SH-SY5Y (cell line): ENCODE results near the gene RECK.

ENCODE experiments used
- GATA2 ChIP-seq: IDR thresholded peaks from 2 replicates; pipeline ENCODE4 v1.6.1; 2011; ENCODE audit warnings: mild to moderate bottlenecking, low read depth, low read length
- GATA3 ChIP-seq: IDR thresholded peaks from 2 replicates; pipeline ENCODE4 v1.6.1; 2011; ENCODE audit warnings: low read depth, mild to moderate bottlenecking, low read length, moderate library complexity

RECK gene

GRCh38 chr9:36037549-36038122 is 923 bp downstream of the RECK start:
- no peak for TF ChIP-seq GATA2
- no peak for TF ChIP-seq GATA3

DNA sequence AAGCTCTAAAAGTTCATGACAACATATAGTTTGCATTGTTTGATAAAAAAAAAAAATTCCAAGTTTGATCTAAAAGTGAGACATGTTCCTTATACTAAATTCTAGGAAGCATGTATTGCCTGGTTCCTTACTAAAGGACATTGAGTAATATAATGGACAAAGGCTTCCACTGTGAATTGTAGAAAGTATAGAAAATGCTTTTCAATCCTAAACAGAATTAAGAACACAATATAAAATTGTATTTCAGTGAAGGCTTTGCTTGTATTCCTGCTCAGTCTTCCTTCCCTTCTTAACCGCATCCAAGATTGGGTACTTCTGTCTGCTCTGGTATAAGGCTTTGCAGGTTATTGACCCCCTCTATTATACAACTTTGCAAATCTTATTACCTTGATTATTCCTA is 2.4 kb downstream of the RECK start:
- no peak for TF ChIP-seq GATA3
- no peak for TF ChIP-seq GATA2

GRCh38 chr9:36039696-36040095 is 3.0 kb downstream of the RECK start:
- TF ChIP-seq GATA2 (no peak), GATA3 (no peak)

GRCh38 chr9:36040271-36040925 is 3.7 kb downstream of the RECK start:
- TF ChIP-seq GATA2 (no peak), GATA3 (no peak)

DNA sequence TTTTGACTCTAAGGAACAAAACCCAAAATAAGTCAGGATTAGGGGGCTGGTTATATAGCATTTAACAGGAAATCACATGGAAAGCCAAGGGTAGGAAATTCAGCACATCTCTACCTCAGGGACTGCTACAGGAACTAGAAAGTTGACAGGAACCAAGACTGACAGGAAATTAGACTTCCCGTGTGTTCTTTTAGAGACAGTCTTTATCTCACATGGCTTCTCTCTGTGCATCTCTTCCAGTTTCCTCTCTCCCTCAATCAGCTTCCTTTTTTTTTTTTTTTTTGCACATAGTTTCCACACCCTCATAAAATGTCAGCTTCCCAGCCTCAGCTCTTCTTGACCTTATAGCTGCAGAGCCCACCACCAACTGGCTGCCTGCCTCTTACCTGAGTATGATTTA is 4.8 kb downstream of the RECK start:
- TF ChIP-seq GATA2 (no peak), GATA3 (no peak)

- no peak for TF ChIP-seq GATA3
Observed at GRCh38 chr9:36045610-36046009, 8.9 kb downstream of the RECK start.

DNA sequence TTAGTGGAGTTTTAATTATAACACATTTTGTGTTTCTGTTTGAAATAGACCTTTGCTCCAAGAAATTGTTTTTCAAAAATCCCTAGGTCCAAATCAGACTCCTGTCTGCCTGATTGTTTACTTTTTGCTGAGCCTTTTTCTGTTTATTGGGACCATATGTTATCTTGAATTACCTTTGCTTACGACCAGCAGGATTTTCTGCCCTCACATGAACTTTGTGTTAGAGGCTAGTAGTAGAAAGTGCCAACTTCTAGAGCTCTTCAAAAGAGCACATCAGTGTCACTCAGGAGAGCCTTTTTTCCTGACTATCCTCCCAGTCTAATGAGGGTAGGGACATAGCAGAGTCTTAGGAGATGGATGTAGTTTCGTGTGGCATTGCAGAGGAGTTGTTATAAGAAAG is 10.2 kb downstream of the RECK start:
- no peak for TF ChIP-seq GATA2
- TF ChIP-seq GATA3: no peak

DNA sequence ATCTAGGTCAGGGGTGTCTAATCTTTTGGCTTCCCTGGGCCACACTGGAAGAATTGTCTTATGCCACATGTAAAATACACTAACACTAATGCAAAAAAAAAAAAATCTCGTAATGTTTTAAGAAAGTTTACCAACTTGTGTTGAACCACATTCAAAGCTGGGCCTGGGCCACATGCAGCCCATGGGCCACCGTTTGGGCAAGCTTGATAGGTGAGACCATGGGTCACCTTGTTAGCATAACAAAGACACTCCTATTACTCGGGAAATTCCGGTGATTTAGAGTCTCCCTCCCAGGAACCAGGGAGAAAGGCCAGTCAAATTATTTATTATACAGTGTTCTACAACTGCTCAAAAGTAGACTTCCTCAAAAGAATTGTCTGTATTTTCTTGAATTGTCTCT is 12.7 kb downstream of the RECK start:
- no peak for TF ChIP-seq GATA3
- no peak for TF ChIP-seq GATA2

DNA sequence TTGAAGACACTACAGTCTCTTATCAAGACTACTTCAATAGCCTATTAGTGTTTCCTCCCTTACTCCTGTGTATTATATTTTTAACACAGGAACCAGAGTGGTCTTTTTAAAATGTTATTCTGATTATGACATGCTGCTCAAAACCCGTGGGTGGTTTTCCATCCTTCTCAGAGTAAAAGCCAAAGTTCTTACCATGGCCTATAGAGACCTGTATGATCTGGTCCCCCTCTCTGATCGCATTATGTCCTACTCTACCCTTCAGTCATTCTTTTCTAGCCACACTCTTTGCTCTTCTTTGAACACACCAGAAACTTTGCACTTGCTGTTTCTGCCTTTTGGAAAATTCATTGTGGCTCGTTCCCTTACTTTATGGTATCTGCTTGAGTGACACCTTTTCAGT is 13.8 kb downstream of the RECK start:
- TF ChIP-seq GATA2 (no peak), GATA3 (no peak)

DNA sequence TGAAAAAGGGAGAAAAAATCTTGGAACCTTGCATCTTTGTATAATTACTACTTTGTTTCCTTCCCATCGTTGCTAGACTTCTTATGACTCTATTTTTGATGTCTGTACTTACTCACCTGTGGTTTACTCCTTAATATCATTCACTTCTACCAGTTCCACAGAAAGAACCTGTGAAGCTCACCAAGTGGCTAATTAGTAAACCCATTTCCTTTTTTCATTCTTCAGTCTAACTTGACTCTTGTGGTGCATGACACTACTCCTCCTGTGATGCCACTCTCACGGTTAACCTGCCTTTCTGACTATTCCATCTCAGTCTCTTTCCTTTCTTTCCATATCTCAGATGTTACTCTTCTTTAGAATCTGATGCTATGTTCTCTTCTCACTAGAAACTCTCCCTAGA is 14.6 kb downstream of the RECK start:
- TF ChIP-seq GATA2 (no peak), GATA3 (no peak)

DNA sequence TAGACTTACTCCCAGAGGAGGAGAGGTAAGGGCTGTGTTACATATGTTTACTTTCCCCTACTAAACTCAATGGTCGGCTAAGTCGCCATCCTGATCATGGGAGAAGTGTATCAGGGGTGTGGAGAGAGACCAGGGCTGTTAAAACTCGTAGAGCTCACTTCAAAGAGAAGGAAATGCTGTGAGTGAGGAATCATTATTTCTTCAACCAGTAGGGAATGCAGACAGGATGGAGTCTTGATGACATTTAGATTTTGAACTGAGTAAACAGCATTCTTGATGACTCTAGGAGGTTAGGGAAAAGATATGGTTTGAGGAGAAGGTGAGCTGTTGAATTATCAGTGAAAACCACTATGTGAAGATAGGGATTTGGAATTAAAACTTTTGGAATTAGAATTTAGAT is 17.3 kb downstream of the RECK start:
- TF ChIP-seq GATA3 (no peak), GATA2 (no peak)

GRCh38 chr9:36056896-36057295 is 20.2 kb downstream of the RECK start:
- TF ChIP-seq GATA2: no peak
- no peak for TF ChIP-seq GATA3

DNA sequence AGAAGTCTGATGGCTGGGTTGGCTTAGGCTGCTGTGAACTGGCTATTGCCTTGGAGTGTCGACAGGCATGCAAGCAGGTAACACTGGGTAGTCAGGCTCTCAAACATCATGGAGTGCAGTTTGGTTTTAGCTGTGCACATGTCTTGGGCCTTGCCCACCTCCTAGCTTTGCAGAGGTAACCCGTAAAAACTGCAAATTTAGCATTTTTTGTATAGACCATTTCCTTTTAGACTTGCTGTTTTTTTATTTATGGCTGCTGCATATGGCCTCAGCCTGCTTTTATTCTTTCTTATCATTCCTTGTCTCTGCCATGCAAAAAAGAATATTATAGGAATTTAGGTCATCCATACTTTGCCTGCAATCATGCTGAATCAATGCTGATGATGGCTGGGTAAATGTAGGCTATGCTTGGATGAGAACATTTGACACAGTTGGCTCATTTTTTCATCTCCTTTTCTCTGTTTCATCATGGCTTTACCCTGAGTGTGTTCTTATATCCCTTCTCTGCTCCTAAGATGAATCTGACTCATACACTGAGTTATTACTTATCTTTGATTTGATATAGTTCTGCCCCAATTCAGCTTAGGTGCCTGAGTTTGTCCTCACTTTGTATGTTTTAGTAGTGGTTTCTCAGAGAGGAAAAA is 27.2 kb downstream of the RECK start:
- TF ChIP-seq GATA3: no peak
- no peak for TF ChIP-seq GATA2

- TF ChIP-seq GATA3: no peak
- TF ChIP-seq GATA2: no peak
Observed at GRCh38 chr9:36064448-36065037, 27.8 kb downstream of the RECK start.

DNA sequence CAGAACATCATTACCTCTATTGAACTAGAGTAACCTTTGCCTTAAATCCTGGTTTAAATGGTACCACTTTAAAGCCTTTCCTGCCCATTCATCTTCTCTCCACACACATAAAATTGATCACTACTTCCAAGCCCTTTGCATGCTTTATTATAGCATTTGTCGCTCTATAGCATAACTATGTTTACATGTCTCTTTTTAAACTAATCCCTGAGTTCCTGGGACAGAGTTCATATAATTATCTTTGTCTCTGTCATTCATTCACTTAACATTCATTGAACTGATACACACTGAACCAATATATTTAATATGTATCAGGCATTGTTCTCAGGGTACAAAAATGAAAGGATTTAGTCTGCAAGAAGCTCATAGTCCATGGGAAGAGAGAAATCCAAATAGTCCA is 37.3 kb downstream of the RECK start:
- TF ChIP-seq GATA2: no peak
- no peak for TF ChIP-seq GATA3
